ENCODE results near the gene AIF1L.

DNA sequence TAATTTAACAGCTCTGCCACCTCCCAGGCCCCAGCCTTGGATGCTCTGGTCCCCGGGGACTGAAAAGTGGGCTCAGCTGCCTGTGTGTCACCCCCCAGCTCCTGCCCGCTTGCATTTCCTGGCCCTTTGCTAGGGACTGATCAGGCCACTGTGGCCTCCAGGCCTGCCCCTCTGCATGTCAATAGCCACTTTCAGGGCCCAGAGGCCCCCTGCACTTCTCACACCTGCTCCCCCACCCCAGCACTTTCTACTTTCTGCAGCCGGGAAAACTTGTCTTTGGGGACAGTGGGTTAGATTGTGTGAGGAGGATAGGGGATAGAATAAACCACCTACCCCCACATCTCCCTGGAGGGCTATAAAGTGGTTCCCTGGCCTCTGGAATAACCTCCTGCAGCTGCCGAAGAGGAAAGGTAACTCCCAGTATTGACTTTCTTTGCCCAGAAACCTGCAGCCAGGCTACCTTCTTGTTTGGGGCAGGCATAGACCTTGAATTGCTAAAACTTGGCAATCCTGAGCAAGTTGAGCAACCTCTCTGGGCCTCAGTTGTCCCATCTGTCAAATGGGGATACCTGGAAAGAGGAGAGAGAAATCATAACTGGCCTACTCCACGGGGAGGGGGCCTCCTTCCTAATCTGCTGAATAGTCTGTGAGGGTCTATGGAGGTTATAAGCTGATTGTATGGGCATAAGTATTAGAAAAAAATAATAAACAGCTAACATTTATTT lies 7.8 kb downstream of the AIF1L start:
- TF ChIP-seq, protein P1, sequence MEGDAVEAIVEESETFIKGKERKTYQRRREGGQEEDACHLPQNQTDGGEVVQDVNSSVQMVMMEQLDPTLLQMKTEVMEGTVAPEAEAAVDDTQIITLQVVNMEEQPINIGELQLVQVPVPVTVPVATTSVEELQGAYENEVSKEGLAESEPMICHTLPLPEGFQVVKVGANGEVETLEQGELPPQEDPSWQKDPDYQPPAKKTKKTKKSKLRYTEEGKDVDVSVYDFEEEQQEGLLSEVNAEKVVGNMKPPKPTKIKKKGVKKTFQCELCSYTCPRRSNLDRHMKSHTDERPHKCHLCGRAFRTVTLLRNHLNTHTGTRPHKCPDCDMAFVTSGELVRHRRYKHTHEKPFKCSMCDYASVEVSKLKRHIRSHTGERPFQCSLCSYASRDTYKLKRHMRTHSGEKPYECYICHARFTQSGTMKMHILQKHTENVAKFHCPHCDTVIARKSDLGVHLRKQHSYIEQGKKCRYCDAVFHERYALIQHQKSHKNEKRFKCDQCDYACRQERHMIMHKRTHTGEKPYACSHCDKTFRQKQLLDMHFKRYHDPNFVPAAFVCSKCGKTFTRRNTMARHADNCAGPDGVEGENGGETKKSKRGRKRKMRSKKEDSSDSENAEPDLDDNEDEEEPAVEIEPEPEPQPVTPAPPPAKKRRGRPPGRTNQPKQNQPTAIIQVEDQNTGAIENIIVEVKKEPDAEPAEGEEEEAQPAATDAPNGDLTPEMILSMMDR (IDR thresholded peaks at IDR 0.05; ENCODE audit: low read depth, low read length, missing input control), result no peak
- TF ChIP-seq, protein P2, sequence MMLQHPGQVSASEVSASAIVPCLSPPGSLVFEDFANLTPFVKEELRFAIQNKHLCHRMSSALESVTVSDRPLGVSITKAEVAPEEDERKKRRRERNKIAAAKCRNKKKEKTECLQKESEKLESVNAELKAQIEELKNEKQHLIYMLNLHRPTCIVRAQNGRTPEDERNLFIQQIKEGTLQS (IDR thresholded peaks at IDR 0.05), result no peak
- TF ChIP-seq RXRA (IDR thresholded peaks at IDR 0.05), result no peak
- TF ChIP-seq HNF4G (IDR thresholded peaks at IDR 0.05), result no peak
